Neural cell (in vitro differentiated cells): ENCODE measurements around the gene NHERF2. TPM values are rescaled to one million over a fixed set of nuclear protein-coding genes. Genes with fewer than 3 reads are reported as not detected.

Experiments
- H2AFZ ChIP-seq: fragments of 200-600, 300-800 bp; sonication (generic), shearing (Covaris generic); 2 replicates; pipeline ENCODE4 v1.6.0; 2014; ENCODE audit warnings: low read depth, mild to moderate bottlenecking, antibody characterized with exemption, low read length, moderate library complexity
- H3F3A ChIP-seq: fragments of 200-600 bp; shearing (Covaris generic); 2 replicates; pipeline ENCODE4 v1.6.1; 2016; ENCODE audit warnings: mild to moderate bottlenecking, moderate library complexity, mixed read lengths, antibody characterized with exemption, low read length; ENCODE audit not compliant: insufficient read depth, poor library complexity, severe bottlenecking
- H3K27ac ChIP-seq: fragments of 200-600, 300-800 bp; sonication (generic), shearing (Covaris generic); 2 replicates; pipeline ENCODE4 v1.5.1; 2014; ENCODE audit warnings: mild to moderate bottlenecking, low read length, moderate library complexity
- H3K27me3 ChIP-seq: fragments of 300-800, 200-600 bp; sonication (generic), shearing (Covaris generic); 2 replicates; pipeline ENCODE4 v1.6.0; 2014; ENCODE audit warnings: mild to moderate bottlenecking, low read depth, low read length, moderate library complexity; ENCODE audit not compliant: insufficient read depth
- H3K36me3 ChIP-seq: fragments of 300-800, 200-600 bp; sonication (generic), shearing (Covaris generic); 2 replicates; pipeline ENCODE4 v1.5.1; 2014; ENCODE audit warnings: mild to moderate bottlenecking, antibody characterized with exemption, low read length, moderate library complexity; ENCODE audit not compliant: insufficient read depth
- H3K4me2 ChIP-seq: fragments of 300-800, 200-600 bp; sonication (generic), shearing (Covaris generic); 2 replicates; pipeline ENCODE4 v1.6.0; 2014; ENCODE audit warnings: mild to moderate bottlenecking, low read length
- H3K4me3 ChIP-seq: fragments of 300-800, 200-600 bp; sonication (generic), shearing (Covaris generic); 2 replicates; pipeline ENCODE4 v1.5.1; 2014; ENCODE audit warnings: mild to moderate bottlenecking, low read length, moderate library complexity
- H3K79me2 ChIP-seq: fragments of 200-600 bp; shearing (Covaris generic); replicated peaks from 2 replicates; pipeline ENCODE4 v1.6.0; 2014; ENCODE audit warnings: mild to moderate bottlenecking, low read length, moderate library complexity; ENCODE audit not compliant: insufficient read depth
- H3K9ac ChIP-seq: fragments of 300-800, 200-600 bp; sonication (generic), shearing (Covaris generic); 2 replicates; pipeline ENCODE4 v1.6.1; 2016; ENCODE audit warnings: mild to moderate bottlenecking, low read length, mixed read lengths
- H3K9me2 ChIP-seq: fragments of 200-600 bp; shearing (Covaris generic); 2 replicates; pipeline ENCODE4 v1.6.1; 2016; ENCODE audit warnings: mild to moderate bottlenecking, low read length, mixed read lengths; ENCODE audit not compliant: insufficient read depth
- H3K9me3 ChIP-seq: fragments of 200-600, 300-800 bp; sonication (generic), shearing (Covaris generic); 2 replicates; pipeline ENCODE4 v1.6.1; 2016; ENCODE audit warnings: mild to moderate bottlenecking, mixed run types, low read length, moderate library complexity, mixed read lengths
- H4K20me1 ChIP-seq: fragments of 200-600 bp; shearing (Covaris generic); 2 replicates; pipeline ENCODE4 v1.6.1; 2016; ENCODE audit warnings: mild to moderate bottlenecking, mixed run types; ENCODE audit not compliant: insufficient read depth
- EP300 ChIP-seq: fragments of 450-650 bp; conservative IDR thresholded peaks from 2 replicates; pipeline ENCODE4 v1.6.1; 2014; ENCODE audit warnings: antibody characterized with exemption, mild to moderate bottlenecking, moderate library complexity; ENCODE audit not compliant: poor library complexity, severe bottlenecking
- EZH2 ChIP-seq: fragments of 200-600, 300-800 bp; shearing (Covaris generic), sonication (generic); IDR thresholded peaks from 2 replicates; pipeline ENCODE4 v1.6.1; 2014; ENCODE audit warnings: antibody characterized with exemption, low read length, borderline replicate concordance, mild to moderate bottlenecking; ENCODE audit not compliant: insufficient read depth, poor library complexity, severe bottlenecking
- MXI1 ChIP-seq: fragments of 450-650 bp; conservative IDR thresholded peaks from 2 replicates; pipeline ENCODE4 v1.6.1; 2014; ENCODE audit warnings: antibody characterized with exemption, mild to moderate bottlenecking; ENCODE audit not compliant: poor library complexity, severe bottlenecking
- POLR2AphosphoS5 ChIP-seq: IDR thresholded peaks from 2 replicates; pipeline ENCODE4 v1.6.1; 2012
- RAD21 ChIP-seq: fragments of 450-650 bp; conservative IDR thresholded peaks from 2 replicates; pipeline ENCODE4 v1.6.1; 2014; ENCODE audit warnings: antibody characterized with exemption, mild to moderate bottlenecking, moderate library complexity
- SMC3 ChIP-seq: fragments of 450-650 bp; conservative IDR thresholded peaks from 2 replicates; pipeline ENCODE4 v1.6.1; 2014; ENCODE audit warnings: antibody characterized with exemption, mild to moderate bottlenecking, moderate library complexity; ENCODE audit not compliant: poor library complexity
- TAF1 ChIP-seq: IDR thresholded peaks from 2 replicates; pipeline ENCODE4 v1.6.1; 2012; ENCODE audit warnings: low read depth
- polyA plus RNA-seq: library from polyadenylated mRNA; depleted of rRNA; stranded (reverse); fragments of >200 nt; gene quantifications from 2 replicates; pipeline ENCODE4 v1.2.3, GENCODE V29; 2014
- TF ChIP-seq, protein P1 (sequence below): IDR thresholded peaks from 2 replicates; pipeline ENCODE4 v1.6.1; 2012; ENCODE audit warnings: borderline replicate concordance
- TF ChIP-seq, protein P2 (sequence below): fragments of 450-650 bp; IDR thresholded peaks from 2 replicates; pipeline ENCODE4 v1.5.1; 2014; ENCODE audit warnings: antibody characterized with exemption, mild to moderate bottlenecking, moderate library complexity; ENCODE audit not compliant: poor library complexity, severe bottlenecking

NHERF2 gene
- polyA plus RNA-seq, 1 donor from 2014 or later = 3.4 TPM

DNA sequence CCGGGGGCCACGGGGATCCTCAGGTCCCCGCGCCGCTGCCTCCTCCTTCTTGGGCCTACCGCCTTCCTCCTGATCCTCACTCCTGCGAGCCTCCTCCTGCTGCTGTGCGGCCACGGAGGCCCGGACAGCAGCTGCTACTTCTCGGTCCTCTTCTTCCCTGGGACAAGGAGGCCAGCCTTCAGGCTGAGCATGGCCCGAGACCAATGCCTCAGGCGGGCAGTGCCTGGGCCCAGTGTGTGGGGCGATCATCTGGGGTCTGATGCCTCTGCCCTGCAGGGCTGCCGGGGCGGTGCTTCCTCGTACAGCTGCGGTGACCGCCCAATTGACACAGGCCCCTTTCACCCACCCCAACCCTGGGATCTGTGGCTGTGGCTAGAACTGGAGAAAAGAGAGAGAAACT, 25.7 kb upstream of the NHERF2 start:
- no peaks in the 10 kb centered on the region for H3K9me3 ChIP-seq
- no peaks in the 10 kb centered on the region for H3K36me3 ChIP-seq
- no peak overlapping the region for H2AFZ ChIP-seq
- no peaks in the 10 kb centered on the region for H3K9me2 ChIP-seq
- no peaks in the 10 kb centered on the region for H4K20me1 ChIP-seq
- H3K27ac ChIP-seq = no peak overlapping the region
- no peak overlapping the region for H3K4me2 ChIP-seq
- H3K4me3 ChIP-seq = no peak overlapping the region
- H3K27me3 ChIP-seq = no peaks in the 10 kb centered on the region
- H3K79me2 ChIP-seq = peaks cover 7% of the 10 kb centered on the region
- no peaks in the 10 kb centered on the region for H3F3A ChIP-seq
- no peak for TF ChIP-seq EP300
- TF ChIP-seq EZH2 = no peak
- no peak for TF ChIP-seq MXI1
- TF ChIP-seq, protein P1, sequence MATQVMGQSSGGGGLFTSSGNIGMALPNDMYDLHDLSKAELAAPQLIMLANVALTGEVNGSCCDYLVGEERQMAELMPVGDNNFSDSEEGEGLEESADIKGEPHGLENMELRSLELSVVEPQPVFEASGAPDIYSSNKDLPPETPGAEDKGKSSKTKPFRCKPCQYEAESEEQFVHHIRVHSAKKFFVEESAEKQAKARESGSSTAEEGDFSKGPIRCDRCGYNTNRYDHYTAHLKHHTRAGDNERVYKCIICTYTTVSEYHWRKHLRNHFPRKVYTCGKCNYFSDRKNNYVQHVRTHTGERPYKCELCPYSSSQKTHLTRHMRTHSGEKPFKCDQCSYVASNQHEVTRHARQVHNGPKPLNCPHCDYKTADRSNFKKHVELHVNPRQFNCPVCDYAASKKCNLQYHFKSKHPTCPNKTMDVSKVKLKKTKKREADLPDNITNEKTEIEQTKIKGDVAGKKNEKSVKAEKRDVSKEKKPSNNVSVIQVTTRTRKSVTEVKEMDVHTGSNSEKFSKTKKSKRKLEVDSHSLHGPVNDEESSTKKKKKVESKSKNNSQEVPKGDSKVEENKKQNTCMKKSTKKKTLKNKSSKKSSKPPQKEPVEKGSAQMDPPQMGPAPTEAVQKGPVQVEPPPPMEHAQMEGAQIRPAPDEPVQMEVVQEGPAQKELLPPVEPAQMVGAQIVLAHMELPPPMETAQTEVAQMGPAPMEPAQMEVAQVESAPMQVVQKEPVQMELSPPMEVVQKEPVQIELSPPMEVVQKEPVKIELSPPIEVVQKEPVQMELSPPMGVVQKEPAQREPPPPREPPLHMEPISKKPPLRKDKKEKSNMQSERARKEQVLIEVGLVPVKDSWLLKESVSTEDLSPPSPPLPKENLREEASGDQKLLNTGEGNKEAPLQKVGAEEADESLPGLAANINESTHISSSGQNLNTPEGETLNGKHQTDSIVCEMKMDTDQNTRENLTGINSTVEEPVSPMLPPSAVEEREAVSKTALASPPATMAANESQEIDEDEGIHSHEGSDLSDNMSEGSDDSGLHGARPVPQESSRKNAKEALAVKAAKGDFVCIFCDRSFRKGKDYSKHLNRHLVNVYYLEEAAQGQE = no peak
- TF ChIP-seq TAF1 = no peak
- no peak for TF ChIP-seq RAD21
- no peak for TF ChIP-seq SMC3
- TF ChIP-seq, protein P2, sequence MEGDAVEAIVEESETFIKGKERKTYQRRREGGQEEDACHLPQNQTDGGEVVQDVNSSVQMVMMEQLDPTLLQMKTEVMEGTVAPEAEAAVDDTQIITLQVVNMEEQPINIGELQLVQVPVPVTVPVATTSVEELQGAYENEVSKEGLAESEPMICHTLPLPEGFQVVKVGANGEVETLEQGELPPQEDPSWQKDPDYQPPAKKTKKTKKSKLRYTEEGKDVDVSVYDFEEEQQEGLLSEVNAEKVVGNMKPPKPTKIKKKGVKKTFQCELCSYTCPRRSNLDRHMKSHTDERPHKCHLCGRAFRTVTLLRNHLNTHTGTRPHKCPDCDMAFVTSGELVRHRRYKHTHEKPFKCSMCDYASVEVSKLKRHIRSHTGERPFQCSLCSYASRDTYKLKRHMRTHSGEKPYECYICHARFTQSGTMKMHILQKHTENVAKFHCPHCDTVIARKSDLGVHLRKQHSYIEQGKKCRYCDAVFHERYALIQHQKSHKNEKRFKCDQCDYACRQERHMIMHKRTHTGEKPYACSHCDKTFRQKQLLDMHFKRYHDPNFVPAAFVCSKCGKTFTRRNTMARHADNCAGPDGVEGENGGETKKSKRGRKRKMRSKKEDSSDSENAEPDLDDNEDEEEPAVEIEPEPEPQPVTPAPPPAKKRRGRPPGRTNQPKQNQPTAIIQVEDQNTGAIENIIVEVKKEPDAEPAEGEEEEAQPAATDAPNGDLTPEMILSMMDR = no peak
- no peak for TF ChIP-seq POLR2AphosphoS5
- no peak overlapping the region for H3K9ac ChIP-seq

DNA sequence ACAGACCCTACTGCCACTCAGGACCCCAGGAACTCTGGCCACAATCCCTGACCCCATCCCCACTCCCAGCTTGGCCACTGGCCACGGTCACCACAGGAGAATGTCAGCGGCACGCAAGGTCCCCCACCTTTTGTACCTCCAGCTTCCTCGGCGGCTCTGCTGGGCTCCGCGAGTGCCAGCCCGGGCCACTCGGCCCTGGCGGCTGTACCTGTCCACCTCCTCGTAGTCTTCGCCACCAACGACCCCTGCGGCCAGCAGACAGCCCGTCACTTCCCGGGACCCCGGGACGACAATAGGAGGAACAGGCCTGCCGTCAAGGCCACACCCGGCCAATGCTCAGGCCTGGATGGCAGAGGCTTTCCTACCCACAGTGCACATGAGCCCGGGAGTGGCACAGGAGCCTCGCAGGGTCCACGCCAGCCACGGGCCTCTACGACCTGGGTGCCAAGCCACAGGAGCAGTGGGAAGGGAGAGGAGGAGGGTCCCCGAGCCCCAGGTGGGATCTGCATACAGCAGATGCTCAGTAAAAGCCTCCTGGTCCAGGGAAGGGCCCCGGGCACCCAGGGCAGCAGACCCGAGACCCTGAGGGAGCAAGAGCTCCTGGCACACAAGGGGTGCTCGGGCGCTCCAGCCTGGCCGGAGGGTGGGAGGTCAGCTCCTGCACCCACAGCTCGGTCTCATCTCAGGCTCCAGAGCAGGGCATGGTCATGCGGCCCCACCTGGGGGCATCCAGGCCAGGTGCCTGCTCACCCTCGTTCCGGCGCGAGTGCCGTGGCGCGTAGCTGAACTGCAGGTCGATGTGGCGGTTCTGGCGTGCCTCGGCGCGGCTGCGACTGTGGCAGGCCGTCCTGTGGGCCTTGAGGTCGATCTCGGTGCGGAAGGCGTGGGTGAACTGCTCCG, 25.0 kb upstream of the NHERF2 start:
- Histone ChIP-seq H3K9me3 (no peaks in the 10 kb centered on the region), H2AFZ (no peak overlapping the region), H3K4me3 (no peak overlapping the region), H3K9ac (no peak overlapping the region), H3K9me2 (no peaks in the 10 kb centered on the region), H3K27ac (no peak overlapping the region), H3K36me3 (no peaks in the 10 kb centered on the region), H3K27me3 (no peaks in the 10 kb centered on the region), H3K4me2 (no peak overlapping the region), H3F3A (no peaks in the 10 kb centered on the region), H3K79me2 (peaks cover 13% of the 10 kb centered on the region), H4K20me1 (no peaks in the 10 kb centered on the region)
- TF ChIP-seq MXI1 = no peak
- no peak for TF ChIP-seq POLR2AphosphoS5
- TF ChIP-seq, protein P2 = no peak
